ENCODE measurements around the gene JAG2.

Gene JAG2

GRCh38 chr14:105151838-105152793 lies 16.5 kb downstream of the JAG2 start:
- in situ Hi-C loops (cut with HindIII; ENCODE audit: low sequenced_read_pairs): no loop called here

- in situ Hi-C loops (cut with HindIII; ENCODE audit: low sequenced_read_pairs): no loop called here
These were observed 17.3 kb downstream of the JAG2 start for GRCh38 chr14:105151084-105151837.

GRCh38 chr14:105150368-105151083 lies 18.1 kb downstream of the JAG2 start:
- in situ Hi-C loops (cut with HindIII; ENCODE audit: low sequenced_read_pairs): no loop called here

GRCh38 chr14:105150026-105150367 lies 18.6 kb downstream of the JAG2 start:
- in situ Hi-C loops (cut with HindIII; ENCODE audit: low sequenced_read_pairs): no loop called here

- in situ Hi-C loops (cut with HindIII; ENCODE audit: low sequenced_read_pairs): no loop called here
These were observed 19.3 kb downstream of the JAG2 start for GRCh38 chr14:105149146-105149781.

- in situ Hi-C loops (cut with HindIII; ENCODE audit: low sequenced_read_pairs): no loop called here
These were observed 19.9 kb downstream of the JAG2 start for GRCh38 chr14:105148604-105149145.

- in situ Hi-C loops (cut with HindIII; ENCODE audit: low sequenced_read_pairs): no loop called here
These were observed 20.6 kb downstream of the JAG2 start for GRCh38 chr14:105147671-105148603.

- in situ Hi-C loops (cut with HindIII; ENCODE audit: low sequenced_read_pairs): no loop called here
These were observed 21.5 kb downstream of the JAG2 start for GRCh38 chr14:105146976-105147635.

- in situ Hi-C loops (cut with HindIII; ENCODE audit: low sequenced_read_pairs): no loop called here
These were observed 22.2 kb downstream of the JAG2 start for GRCh38 chr14:105146181-105146975.

- in situ Hi-C loops (cut with HindIII; ENCODE audit: low sequenced_read_pairs): no loop called here
These were observed 23.0 kb downstream of the JAG2 start for GRCh38 chr14:105145381-105146180.

- in situ Hi-C loops (cut with HindIII; ENCODE audit: low sequenced_read_pairs): no loop called here
These were observed 23.8 kb downstream of the JAG2 start for GRCh38 chr14:105144666-105145380.

GRCh38 chr14:105144026-105144665 lies 24.4 kb downstream of the JAG2 start:
- in situ Hi-C loops (cut with HindIII; ENCODE audit: low sequenced_read_pairs): no loop called here

GRCh38 chr14:105143451-105144025 lies 25.0 kb downstream of the JAG2 start:
- in situ Hi-C loops (cut with HindIII; ENCODE audit: low sequenced_read_pairs): no loop called here

- in situ Hi-C loops (cut with HindIII; ENCODE audit: low sequenced_read_pairs): no loop called here
These were observed 25.7 kb downstream of the JAG2 start for GRCh38 chr14:105142651-105143450.
